GM19193 (cell line): ENCODE data around the gene RYR1.

Experiments used
- POLR2A ChIP-seq: IDR thresholded peaks from 4 replicates; pipeline ENCODE4 v1.6.1; 2011; ENCODE audit not compliant: insufficient read depth, insufficient read length; ENCODE audit errors: extremely low read depth

Gene RYR1

GRCh38 chr19:38563475-38563874 lies 130.0 kb downstream of the RYR1 start:
- TF ChIP-seq POLR2A, result no peak

GRCh38 chr19:38564981-38565690 lies 131.6 kb downstream of the RYR1 start:
- TF ChIP-seq POLR2A, result no peak

GRCh38 chr19:38565691-38566105 lies 132.2 kb downstream of the RYR1 start:
- TF ChIP-seq POLR2A, result no peak

- no peak for TF ChIP-seq POLR2A
These were observed 136.0 kb downstream of the RYR1 start for GRCh38 chr19:38569368-38569983.

- no peak for TF ChIP-seq POLR2A
These were observed 138.2 kb downstream of the RYR1 start for GRCh38 chr19:38571682-38572081.

- no peak for TF ChIP-seq POLR2A
These were observed 144.3 kb downstream of the RYR1 start for GRCh38 chr19:38577826-38578225.

- TF ChIP-seq POLR2A, result no peak
These were observed 146.6 kb downstream of the RYR1 start for GRCh38 chr19:38580080-38580479.

GRCh38 chr19:38583219-38583984 lies 149.9 kb downstream of the RYR1 start:
- TF ChIP-seq POLR2A, result no peak

- TF ChIP-seq POLR2A, result no peak
These were observed 150.5 kb downstream of the RYR1 start for GRCh38 chr19:38583985-38584305.

GRCh38 chr19:38587562-38587961 lies 154.1 kb downstream of the RYR1 start:
- TF ChIP-seq POLR2A, result no peak

- no peak for TF ChIP-seq POLR2A
These were observed 154.6 kb downstream of the RYR1 start for GRCh38 chr19:38588041-38588440.

- TF ChIP-seq POLR2A, result no peak
These were observed 159.4 kb downstream of the RYR1 start for GRCh38 chr19:38592940-38593339.

- no peak for TF ChIP-seq POLR2A
These were observed 162.8 kb downstream of the RYR1 start for GRCh38 chr19:38596057-38596981.

GRCh38 chr19:38597075-38597474 lies 163.6 kb downstream of the RYR1 start:
- no peak for TF ChIP-seq POLR2A

GRCh38 chr19:38599722-38600121 lies 166.2 kb downstream of the RYR1 start:
- TF ChIP-seq POLR2A, result peak; percentile 24
